Measurements from ENCODE around the gene PTHLH.
A peak's percentile ranks its signal among the peaks of the same experiment; 100 is the strongest.

The PTHLH gene

DNA sequence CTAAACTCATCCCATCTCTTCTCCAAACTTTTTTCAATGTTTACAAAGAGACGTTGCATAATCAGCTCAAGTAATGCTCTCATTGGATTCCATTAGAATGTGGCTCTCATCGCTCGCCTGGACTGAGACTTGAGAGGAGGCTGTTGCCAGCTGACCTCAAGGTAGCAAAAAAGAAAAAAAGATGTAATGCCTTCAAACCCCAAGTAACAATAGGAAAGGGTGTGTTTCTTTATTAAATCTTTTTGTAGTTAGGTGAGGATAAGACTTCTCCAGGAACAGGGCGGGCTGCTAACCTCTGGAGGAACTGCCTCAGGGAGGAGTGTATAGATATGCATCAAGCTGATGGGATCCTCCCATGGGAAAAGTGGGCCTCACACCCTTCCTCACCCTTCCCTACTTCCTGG, 956 bp upstream of the PTHLH start:
- no peak for DNase-seq

DNA sequence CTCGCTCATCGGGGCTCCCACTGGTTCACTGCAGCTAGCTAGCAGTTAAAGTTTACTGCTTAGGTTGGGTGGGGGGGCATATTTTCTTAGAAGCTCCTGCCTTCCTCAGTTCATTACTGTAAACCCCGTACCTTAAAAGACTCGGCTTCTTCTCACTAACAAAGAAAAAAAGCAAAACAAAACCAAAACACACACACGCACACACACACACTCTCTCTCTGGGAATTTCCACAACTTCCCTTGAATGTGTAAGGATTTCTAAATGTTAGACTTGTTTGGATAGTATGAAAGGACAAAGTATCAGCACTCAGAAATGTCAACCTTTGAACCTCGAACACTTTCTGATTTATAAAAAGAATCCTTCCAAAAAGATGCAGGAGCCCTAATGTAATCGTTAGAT, 927 bp downstream of the PTHLH start:
- no peak for DNase-seq

DNA sequence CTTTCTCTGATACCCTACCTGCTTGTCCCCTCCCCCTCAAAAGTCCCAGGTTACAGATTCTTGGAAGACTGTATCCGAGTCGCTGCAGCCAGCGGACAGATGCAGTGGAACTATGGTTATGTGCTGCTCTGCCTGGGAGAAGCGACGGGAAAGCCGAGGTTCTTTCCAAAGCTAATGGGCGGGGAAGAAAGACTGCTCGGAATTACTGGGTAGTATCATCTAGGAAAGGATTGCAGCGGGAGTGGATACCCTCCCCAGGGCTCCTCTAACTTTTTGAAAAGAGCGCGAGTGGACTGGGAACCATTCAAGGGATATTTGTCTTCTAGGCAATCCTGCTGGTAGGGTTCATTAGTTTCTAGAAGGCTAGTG, 1.4 kb downstream of the PTHLH start:
- no peak for DNase-seq

DNA sequence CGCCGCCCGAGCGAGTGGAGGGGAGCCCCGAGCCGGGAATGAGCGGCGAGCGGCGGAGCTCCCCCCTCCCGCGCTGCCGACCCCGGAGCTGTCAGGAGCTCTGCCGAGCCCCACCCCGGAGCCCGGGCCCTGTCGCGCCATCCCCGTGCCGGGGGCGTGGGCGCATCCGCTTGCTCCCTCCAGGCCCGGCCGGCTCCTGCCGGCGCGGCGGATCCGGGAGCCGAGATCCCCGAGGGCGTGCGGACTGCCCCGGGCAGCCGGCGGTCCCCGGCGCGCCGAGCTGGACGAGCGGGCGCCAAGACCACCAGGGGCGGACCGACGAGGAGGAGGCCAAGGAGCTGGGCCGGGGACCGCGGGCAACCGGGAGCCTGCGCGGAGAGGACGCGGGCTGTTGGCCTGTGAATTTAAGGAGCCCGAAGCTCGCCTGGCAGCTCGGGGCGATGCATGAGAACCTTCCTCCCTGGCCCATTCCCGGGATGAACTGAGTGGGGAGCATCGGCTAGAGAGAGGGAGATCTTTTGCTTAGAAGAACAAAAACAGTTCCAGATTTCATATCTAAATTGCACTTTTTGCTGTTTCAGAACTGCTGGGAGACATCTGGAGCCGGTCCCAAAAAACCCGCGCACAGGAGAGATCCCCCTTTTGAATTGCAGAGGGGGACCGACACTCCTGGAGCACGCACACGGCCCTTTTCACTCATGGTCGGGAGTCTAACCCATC, 2.0 kb downstream of the PTHLH start:
- DNase-seq, result no peak

DNA sequence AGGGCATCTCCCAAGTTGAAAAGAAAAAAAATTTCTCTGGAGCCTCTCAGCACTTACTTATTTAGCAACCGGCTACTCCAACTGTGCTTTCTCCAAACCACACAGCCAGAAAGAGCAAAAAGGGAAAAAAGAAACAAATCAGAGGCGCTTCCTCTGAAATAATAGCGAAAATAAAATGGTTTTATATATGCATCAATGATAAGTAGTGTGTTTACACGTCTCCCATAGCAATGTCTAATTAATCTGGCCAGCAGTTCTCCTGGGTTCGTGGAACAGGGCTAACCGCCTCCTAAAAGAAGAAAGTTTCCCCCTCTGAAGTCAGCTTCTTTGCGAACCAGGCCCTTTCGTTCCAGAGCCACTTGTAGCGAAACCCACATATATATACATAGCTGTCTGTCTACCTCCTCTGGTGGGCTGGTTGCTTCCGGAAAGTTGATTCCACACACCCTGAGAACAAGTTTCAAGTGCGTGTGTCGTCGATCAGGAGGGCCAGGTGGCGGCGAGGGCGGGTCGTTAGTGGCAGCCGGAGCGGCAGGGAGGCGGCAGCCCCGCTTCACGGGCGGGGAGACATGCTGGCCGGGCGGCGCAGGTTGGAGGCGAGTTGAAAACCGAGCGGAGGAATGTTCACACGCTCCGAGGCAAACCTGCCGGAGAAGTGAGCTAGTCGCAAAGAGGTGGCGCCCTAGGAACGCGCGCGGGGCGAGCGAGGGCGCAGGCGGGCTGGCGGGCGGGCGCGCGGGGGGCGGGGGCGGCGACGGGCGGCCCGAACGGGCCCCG, 2.7 kb downstream of the PTHLH start:
- DNase-seq, result peak; percentile 58

DNA sequence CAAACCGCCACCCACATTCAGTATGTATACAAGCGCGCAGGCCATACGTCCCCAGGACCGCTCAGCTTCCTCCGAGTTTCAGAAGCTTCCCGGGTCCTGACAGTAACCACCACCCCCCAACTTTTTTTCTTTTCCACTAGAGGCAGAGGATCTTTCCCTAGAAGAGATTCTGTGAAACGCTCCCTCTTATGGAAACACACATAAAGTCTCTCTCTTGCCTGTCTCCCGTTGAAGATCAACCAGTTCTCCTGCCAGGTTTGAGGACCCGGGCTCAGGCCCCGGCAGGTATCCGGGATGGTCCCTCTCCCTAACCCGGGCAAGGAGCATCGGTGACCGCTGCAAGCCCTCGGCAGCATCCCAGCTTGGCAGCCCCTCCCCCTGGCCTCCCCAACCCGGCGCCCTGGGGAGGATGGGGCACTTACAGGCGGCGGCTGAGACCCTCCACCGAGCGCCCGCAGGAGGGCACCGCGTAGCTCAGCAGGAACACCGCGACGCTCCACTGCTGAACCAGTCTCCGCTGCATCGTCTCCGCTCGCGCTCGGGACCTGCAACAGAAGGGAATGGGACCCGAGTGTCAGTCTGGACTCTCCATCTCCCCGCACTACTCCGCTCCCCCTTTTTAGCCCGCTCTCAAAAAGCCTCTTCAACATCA, 3.4 kb downstream of the PTHLH start:
- DNase-seq, result no peak

DNA sequence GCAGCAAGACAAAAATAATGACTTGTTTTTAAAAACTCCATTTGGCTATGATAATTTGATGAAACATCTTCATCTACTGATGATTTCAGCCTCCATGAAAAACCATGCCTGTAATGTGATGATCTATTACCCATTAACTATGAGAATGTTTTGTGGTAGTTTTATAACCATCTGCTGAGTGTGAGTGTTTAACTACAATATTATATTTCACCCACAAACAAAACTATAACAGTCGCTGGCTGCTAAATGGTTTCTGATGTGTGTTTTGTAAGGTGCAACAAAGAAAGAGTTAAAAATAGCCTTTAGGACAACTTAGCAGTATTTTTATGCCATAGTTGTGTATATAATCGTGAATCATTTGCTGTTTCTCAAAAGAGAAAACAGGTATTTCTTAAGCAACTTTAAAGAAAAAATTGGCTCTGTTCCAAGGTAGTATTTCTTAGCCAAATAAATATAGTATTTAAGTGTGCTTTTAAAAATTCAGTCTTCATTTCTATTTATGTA, 4.9 kb downstream of the PTHLH start:
- no peak for DNase-seq

DNA sequence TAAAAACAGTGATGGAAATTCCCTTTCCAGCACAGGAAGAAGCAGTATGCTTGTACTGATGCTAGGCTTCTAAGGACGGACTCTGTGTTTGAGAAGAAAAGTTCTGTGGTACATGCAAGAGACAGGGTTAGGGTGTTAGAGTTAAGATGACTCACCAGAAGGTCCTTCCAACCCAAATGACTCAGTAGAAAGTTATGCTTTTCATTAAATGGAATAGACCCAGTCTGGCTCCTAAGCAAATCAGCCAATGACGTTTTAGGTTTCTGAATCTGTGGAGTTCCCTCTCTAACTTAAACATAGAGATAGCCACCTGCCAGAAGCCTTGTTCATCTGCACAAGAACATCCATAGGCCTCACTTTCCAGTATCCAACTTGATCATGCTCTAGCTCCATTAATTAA, 5.7 kb downstream of the PTHLH start:
- DNase-seq, result no peak

DNA sequence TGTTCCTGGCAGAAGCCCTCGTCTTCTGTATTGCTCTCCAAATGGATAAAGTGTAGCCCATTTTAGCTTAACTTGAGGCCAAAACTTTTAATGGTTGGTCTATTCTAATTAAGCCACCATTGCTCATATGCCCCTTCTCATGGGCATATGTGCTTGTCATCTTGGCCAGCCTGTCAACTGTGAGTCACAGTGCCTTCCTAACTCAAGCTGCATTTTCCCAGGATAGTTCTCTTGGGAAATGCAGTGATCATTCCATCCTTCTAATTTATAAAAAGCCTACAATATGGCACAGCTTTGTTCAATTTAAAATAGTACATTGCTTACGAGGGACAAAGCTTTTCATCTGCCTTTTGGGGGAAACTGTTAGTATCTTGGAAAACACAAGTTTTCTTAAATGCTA, 6.6 kb downstream of the PTHLH start:
- no peak for DNase-seq

DNA sequence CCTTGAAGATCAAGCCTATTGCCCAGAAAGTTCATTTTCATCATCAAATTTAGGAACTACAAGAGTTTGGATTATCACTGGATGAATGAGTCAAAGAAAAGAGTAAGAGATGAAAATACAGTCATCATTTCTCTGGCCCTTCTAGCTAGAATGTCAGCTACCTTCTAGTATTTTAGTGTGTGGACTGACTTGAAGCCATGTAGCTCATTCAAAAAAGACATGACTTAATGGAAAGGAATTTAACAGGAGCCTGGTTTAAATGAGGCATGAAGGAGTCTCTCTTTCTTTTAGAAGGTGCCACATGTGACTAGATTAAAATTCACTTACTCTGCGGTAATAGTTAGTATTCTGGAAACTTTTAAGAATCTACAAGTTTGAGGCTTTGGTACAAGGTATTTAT, 7.1 kb downstream of the PTHLH start:
- no peak for DNase-seq

DNA sequence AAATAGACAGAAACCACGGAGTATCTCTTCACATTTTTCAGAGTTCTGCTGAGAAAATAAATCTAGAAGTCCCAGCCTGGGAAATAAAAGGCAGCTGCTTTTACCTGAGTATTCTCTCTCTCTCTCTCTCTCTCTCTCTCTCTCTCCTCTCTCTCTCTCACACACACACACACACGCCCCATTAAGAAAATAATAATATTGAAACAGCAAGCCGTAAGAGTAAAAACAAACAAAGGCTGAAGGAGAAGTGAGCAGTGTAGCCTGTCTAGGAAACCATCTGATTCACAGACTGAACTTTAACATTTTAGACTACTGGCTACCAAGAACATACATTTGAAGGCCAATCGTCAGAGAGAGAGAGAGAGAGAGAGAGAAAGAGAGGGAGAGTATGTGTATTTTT, 8.4 kb downstream of the PTHLH start:
- no peak for DNase-seq

DNA sequence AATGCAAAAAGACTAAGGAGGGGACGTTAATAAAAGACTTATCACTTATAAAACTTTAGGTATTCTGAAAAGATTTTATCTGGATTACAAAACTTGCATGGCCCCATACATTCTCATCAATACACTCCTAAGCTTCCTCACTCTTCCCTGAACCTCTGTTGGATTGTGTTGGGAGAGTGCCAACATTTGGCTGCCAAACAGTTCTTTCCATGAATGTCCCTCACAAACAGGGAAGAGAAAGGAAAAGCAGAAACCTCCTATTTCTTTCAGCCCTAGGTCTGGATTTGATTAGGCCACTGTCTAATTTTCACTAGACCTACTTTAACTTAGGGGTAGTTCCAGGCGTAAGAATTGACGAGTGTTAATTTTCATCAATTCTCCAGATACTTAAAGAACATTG, 11.7 kb downstream of the PTHLH start:
- no peak for DNase-seq

DNA sequence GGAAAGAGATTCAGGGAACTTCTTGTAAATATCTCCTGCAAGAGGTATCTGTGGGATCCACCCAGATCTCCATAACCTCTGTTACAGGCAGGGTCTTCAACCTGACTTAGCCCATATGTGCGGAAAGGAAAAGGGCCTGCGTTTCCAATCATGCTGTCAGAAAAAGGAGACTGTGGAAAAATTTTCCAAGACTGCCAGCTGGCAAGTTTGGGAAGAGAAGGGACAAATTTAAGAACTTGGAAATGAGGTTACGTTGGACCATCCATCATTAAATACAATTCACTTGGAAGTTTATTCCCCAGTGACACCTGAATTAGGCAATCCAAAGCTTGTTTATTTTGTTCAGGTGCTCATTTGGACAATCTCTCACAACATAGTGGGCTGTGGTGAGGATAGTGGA, 13.9 kb downstream of the PTHLH start:
- no peak for DNase-seq

DNA sequence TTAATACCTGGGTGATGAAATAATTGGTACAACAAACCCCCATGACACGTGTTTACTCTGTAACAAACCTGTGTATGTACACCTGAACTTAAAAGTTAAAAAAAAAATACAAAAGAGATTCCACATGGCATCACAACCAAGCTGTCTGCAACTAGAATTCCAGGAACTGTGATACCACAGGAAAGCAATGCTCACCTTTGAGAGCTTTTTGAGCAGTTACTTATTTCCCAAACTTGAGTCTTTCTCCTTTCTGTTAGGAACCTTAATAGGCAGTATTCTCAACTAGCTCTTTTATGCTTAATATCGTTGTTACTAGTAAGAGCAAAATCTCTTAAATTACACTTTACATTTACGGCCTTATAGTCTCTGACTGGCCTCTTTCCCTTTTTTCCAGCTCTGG, 15.2 kb downstream of the PTHLH start:
- DNase-seq, result no peak

DNA sequence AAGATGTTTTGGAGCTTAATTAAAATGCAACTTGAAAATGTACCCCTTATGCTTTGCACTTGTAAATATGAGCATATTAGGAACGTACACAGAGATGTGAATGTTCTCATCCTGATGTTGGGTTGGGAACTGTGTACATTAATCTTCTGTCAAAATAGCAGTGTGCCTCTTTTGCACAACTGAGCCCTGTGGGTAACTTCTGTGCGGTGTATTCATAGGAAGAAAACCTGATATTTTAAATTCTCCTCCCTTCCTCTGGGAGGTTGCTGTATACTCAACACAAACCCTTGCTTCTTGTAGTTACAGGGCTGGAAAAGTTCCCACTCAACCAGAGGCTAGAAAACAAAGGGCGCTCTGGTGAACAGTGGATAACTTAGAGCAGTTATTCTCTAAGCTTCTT, 18.7 kb downstream of the PTHLH start:
- no peak for DNase-seq

DNA sequence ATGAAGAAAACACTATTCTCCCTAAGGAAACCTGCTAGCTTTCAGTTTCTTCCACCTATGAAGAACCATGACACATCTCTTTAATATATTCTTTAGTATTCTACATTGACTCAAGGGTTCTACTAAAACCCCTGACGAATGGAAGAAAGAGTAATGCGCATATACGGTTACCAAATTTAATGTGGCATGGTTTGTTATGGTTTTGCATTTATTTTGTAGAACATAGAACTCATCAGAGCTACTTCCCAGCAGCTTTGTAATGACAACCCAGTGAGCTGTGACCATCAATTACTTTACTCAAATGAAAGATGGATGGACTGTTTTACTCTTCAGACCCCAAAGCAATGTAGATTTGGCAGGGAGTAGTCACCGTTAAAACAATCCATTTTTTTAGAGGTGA, 19.2 kb downstream of the PTHLH start:
- no peak for DNase-seq

DNA sequence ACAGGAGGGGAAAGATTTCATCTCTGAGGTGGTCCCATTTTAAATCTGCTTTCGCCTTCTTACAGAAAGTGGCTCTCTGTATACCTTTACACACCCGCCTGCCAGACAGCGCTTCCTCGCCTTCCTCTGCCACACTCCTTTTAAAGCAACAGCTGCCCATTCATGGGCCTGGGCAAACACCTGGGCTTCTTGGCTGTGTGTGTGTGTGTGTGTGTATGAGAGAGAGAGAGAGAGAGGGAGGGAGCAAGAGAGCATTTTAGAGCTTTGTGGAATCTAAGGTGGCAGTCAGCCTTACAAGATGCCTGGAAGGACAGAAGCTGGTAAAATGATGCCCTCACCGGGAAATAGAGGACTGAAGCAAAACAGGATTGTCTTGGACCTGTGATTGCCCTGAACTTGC, 20.0 kb downstream of the PTHLH start:
- DNase-seq, result no peak

DNA sequence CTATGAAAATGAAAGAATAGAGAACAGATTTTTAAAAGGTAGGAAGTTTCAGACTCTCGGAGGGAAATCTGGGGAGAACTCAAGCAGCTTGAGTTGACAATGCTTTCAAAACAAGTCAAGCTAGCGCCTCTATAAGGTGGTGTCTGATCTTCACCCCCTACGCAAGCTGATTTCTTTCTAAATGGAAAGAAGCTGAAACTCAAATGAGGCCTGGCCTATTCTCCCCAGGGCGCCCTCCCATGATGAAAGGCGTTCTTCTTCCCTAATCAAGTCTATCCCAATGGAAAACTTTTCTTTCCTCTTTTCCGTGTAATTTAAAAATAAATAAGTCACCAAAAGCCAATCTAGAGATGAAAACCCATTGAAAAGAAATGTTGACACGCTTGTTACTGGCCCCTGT, 20.6 kb downstream of the PTHLH start:
- DNase-seq, result no peak

DNA sequence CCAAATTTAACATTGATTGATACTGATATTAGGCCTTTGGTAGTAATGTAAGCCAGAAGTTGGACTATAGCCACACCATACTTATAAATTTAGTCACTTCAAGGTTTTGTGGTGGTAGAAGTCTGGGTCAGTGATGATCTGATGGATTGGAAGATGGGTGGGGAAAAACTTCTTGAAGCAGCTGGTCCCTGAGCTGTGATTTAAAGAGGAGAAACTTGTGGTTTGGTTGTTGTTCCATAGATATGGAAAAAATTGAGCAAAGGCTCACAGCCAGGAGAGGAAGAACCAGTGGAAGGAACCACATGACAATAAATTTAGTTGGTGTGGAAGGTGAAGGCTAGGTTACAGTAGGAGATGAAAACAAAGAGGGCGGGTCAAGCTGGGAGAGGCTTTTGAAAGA, 26.1 kb downstream of the PTHLH start:
- DNase-seq, result no peak

DNA sequence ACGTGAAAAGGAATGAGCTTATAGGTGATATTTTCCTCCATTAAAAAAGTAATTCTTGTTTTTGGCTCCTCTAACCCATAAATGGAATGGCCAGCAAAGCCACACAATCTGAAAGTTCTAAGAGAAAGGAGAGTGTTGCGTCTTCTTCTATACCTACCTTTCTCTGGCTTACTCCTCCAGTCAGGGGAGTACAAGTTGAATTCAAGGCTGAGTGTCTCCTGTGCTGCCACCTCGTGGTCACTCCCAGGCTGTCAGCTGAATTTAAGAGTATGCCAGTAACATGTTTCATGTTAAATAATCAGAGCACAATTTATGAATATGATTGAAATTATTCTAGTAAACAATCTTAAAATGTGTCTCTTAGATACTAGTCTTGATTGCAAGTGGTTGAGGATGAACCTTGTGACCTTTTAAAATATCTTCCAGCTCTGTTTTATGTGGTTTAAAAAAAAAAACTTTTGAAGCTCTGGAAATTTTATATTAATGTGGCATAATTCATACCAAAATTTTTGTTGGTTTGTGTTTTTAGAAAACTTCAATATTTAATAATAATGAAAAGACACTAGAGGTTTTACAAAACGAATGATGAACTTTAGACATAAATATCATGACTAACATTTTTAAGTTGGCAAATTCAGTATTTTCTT, 31.7 kb downstream of the PTHLH start:
- DNase-seq, result peak; percentile 82

DNA sequence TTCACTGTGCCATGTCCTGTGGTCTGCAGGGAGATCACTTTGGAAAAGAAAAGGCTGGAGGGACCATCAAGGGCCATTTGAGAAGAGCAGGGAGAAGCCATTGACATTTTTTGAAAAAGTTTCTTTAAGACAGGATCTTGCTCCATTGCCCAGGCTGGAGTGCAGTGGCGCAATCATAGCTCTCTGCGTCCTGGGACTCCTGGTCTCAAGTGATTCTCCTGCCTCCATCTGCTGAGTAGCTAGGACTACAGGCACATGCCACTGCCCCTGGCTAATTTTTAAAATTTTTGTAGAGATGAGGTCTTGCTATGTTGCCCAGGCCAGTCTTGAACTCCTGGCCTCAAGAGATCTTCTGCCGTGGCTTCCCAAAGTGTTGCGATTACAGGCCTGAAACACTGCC, 32.3 kb downstream of the PTHLH start:
- DNase-seq, result no peak

DNA sequence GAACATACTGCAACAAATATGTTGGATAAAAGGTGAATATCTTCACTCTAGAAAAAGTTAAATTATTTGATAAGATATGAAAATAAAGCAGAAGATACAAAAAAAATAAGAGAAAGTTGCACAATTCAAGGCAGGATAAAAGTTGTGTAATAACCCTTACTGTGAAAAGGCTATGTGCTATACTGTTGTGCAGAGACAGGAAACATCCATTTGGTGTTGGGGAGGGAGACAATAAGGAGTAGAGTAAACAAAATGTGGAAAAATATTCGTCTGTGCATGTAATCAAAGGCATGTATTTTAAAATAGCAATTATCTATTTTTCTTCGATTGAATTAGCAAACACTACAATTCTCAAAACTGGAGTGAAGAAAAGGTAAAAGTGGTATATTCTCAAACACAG, 34.8 kb downstream of the PTHLH start:
- no peak for DNase-seq

DNA sequence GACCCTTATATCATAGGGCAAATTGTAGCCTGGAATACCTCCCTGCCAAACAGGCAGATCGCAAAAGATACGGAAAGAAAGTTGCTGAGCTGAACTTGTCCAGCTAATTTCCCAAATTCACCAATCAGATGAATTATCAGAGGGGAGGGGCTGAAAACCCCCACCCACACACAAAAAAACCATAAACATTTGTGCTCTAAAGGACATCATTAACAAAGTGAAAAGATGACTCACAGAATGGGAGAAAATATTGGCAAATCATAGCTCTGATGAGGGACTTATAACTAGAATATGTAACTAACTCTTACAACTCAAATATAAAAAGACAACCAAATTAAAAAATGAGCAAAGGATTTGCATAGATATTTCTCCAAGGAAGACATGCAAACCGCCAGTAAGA, 36.3 kb downstream of the PTHLH start:
- DNase-seq, result no peak

DNA sequence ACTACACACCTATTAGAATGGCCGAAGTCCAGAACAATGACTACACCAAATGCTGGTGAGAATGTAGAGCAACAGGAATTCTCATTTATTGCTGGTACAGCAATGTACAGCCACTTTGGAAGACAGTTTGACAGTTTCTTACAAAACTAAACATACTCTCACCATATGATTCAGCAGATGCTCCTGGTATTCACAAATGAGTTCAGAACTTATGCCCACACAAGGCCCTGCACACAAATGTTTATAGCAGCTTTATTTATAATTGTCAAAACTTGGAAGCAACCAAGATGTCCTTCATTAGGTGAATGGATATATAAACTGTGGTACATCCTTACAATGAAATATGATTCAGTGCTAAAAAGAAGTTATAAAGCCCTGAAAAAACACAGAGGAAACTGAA, 38.3 kb downstream of the PTHLH start:
- no peak for DNase-seq
